Liver (tissue), 9 donors: ENCODE results near the gene TRMT1L. TPM values are rescaled to one million over a fixed set of nuclear protein-coding genes. Genes with fewer than 3 reads are reported as not detected.

ENCODE experiments used
- DNase-seq: peaks from one replicate; pipeline ENCODE4 v3.0.0-alpha.2; 2017; ENCODE audit warnings: low spot score
- H3K27ac ChIP-seq, 2 donors: one replicate each; pipeline ENCODE4 v1.7.0; 2013; ENCODE audit warnings: inconsistent platforms in 2 of 2, low read length in 2 of 2, control low read depth in 1 of 2, low read depth in 1 of 2, mild to moderate bottlenecking in 1 of 2
- H3K27me3 ChIP-seq, 4 donors: one replicate each; pipeline versions ENCODE4 v1.6.1 to v1.7.0; 2013; ENCODE audit warnings: low read length in 3 of 4, inconsistent platforms in 1 of 4, mild to moderate bottlenecking in 1 of 4, moderate library complexity in 1 of 4; ENCODE audit not compliant: control insufficient read depth in 4 of 4, insufficient read depth in 4 of 4
- H3K36me3 ChIP-seq, 4 donors: one replicate each; pipeline versions ENCODE4 v1.6.1 to v1.7.0; 2013; ENCODE audit warnings: low read length in 3 of 4, mild to moderate bottlenecking in 3 of 4, low read depth in 1 of 4, moderate library complexity in 1 of 4; ENCODE audit not compliant: control insufficient read depth in 4 of 4, insufficient read depth in 3 of 4
- H3K4me1 ChIP-seq, 4 donors: one replicate each; pipeline versions ENCODE4 v1.6.1 to v1.7.0; 2013; ENCODE audit warnings: low read length in 3 of 4, mild to moderate bottlenecking in 3 of 4, moderate library complexity in 1 of 4; ENCODE audit not compliant: control insufficient read depth in 4 of 4, insufficient read depth in 4 of 4
- H3K4me3 ChIP-seq, 3 donors: one replicate each; pipeline versions ENCODE4 v1.6.1 to v1.7.0; 2013; ENCODE audit warnings: low read length in 3 of 3, control low read depth in 1 of 3, low read depth in 1 of 3, mild to moderate bottlenecking in 1 of 3
- H3K9ac ChIP-seq, 2 donors: one replicate each; pipeline ENCODE4 v1.7.0; 2013; ENCODE audit warnings: low read length in 2 of 2, mild to moderate bottlenecking in 2 of 2, moderate library complexity in 2 of 2, control low read depth in 1 of 2, low read depth in 1 of 2
- H3K9me3 ChIP-seq, 4 donors: one replicate each; pipeline versions ENCODE4 v1.6.1 to v1.7.0; 2013; ENCODE audit warnings: low read length in 3 of 4; ENCODE audit not compliant: control insufficient read depth in 4 of 4
- EGR1 ChIP-seq, 2 donors: IDR thresholded peaks; 2 replicates each; pipeline ENCODE4 v1.6.1; 2016 to 2018; ENCODE audit warnings: antibody characterized with exemption in 2 of 2, low read depth in 2 of 2
- FOXA1 ChIP-seq: IDR thresholded peaks from 2 replicates; pipeline ENCODE4 v1.6.1; 2016; ENCODE audit warnings: antibody characterized with exemption
- FOXA2 ChIP-seq: IDR thresholded peaks from 2 replicates; pipeline ENCODE4 v1.6.1; 2016; ENCODE audit warnings: antibody characterized with exemption
- GABPA ChIP-seq, 2 donors: IDR thresholded peaks in 1 of 2; conservative IDR thresholded peaks in 1 of 2; 2 replicates each; pipeline ENCODE4 v1.6.1; 2016; ENCODE audit warnings: antibody characterized with exemption in 2 of 2, mild to moderate bottlenecking in 1 of 2, moderate library complexity in 1 of 2
- HNF4A ChIP-seq, 2 donors: conservative IDR thresholded peaks; 2 replicates each; pipeline ENCODE4 v1.6.1; 2016; ENCODE audit warnings: antibody characterized with exemption in 2 of 2, mild to moderate bottlenecking in 2 of 2
- HNF4G ChIP-seq: IDR thresholded peaks from 2 replicates; pipeline ENCODE4 v1.6.1; 2016; ENCODE audit warnings: antibody characterized with exemption
- JUND ChIP-seq, 2 donors: IDR thresholded peaks; 2 replicates each; pipeline ENCODE4 v1.6.1; 2016; ENCODE audit warnings: antibody characterized with exemption in 2 of 2
- NR2F2 ChIP-seq: IDR thresholded peaks from 2 replicates; pipeline ENCODE4 v1.6.1; 2016; ENCODE audit warnings: antibody characterized with exemption
- RAD21 ChIP-seq, 2 donors: IDR thresholded peaks; 2 replicates each; pipeline ENCODE4 v1.6.1; 2016; ENCODE audit warnings: antibody characterized with exemption in 2 of 2, mild to moderate bottlenecking in 2 of 2
- RXRA ChIP-seq, 2 donors: IDR thresholded peaks; 2 replicates each; pipeline ENCODE4 v1.6.1; 2017 to 2018; ENCODE audit warnings: antibody characterized with exemption in 2 of 2, mild to moderate bottlenecking in 1 of 2
- SP1 ChIP-seq: IDR thresholded peaks from 2 replicates; pipeline ENCODE4 v1.6.1; 2018; ENCODE audit warnings: antibody characterized with exemption, mild to moderate bottlenecking
- TAF1 ChIP-seq: conservative IDR thresholded peaks from 2 replicates; pipeline ENCODE4 v1.6.1; 2016; ENCODE audit warnings: antibody characterized with exemption, mild to moderate bottlenecking
- YY1 ChIP-seq: IDR thresholded peaks from 2 replicates; pipeline ENCODE4 v1.6.1; 2016; ENCODE audit warnings: antibody characterized with exemption, mild to moderate bottlenecking
- ZBTB33 ChIP-seq: IDR thresholded peaks from 2 replicates; pipeline ENCODE4 v1.6.1; 2016; ENCODE audit warnings: antibody characterized with exemption
- WGBS: extraction: QIAGEN DNeasy Blood & Tissue Kit; methylation state at CpG from one replicate; pipeline ENCODE4 v1.1.7; 2013; 5-methylcytosine and 5-hydroxymethylcytosine counted together
- polyA plus RNA-seq, 2 donors: library from polyadenylated mRNA; stranded (reverse) in 1 of 2; unstranded in 1 of 2; fragments of 200-250 nt in 1 of 2; fragments of >200 nt in 1 of 2; fragmentation: Nextera tagmentation in 1 of 2; extraction: Ambion mirVana in 1 of 2; gene quantifications; one replicate each; pipeline versions ENCODE4 v1.2.1 to v1.2.3, GENCODE V29; 2013 to 2015
- total RNA-seq, 2 donors: library from RNA; depleted of rRNA; stranded (reverse); fragments of >200 nt; gene quantifications; one replicate each; pipeline ENCODE4 v1.2.3, GENCODE V29; 2014
- TF ChIP-seq, protein P1 (sequence below): IDR thresholded peaks from 2 replicates; pipeline ENCODE4 v1.6.1; 2016; ENCODE audit warnings: antibody characterized with exemption, mild to moderate bottlenecking
- TF ChIP-seq, protein P2 (sequence below): IDR thresholded peaks from 2 replicates; pipeline ENCODE4 v1.6.1; 2016; ENCODE audit warnings: antibody characterized with exemption
- TF ChIP-seq, protein P3 (sequence below): fragments of 150-350 bp; IDR thresholded peaks from 2 replicates; pipeline ENCODE4 v1.5.1; 2017; ENCODE audit warnings: improper control_type of control experiment, low read depth, low read length; ENCODE audit not compliant: missing input control
- TF ChIP-seq, protein P4 (sequence below): IDR thresholded peaks from 2 replicates; pipeline ENCODE4 v1.6.1; 2016; ENCODE audit warnings: antibody characterized with exemption
- donor health status: healthy.
- donor health status: healthy.
- donor health status: healthy.
- donor health status: healthy.
- donor health status: healthy.

TRMT1L gene
- total and polyA plus RNA-seq, 4 donors, result 4.3 to 33.9 (median 9.9) TPM

DNA sequence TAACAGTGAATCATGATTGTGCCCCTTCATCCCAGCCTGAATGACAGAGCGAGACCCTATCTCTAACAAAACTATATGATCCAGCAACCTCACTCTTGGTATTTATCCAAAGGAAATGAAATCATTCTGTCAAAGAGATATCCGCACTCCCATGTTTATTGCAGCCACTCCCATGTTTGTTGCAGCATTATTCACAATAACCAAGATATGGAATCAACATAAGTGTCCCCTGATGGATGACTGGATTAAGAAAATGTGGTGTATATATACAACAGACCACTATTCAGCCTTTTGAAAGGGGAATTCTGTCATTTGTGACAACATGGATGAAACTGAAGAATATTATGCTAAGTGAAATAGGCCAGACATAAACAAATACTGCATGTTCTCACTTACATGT is 44.4 kb downstream of the TRMT1L start:
- H3K4me3 ChIP-seq, result no peak overlapping the region
- H3K36me3 ChIP-seq, result peaks cover 0 to 2% (median under 1%) of the 10 kb centered on the region in 4 donors
- TF ChIP-seq NR2F2 (no peak), FOXA1 (no peak), RXRA (IDR thresholded peaks at IDR 0.05) (no peak), EGR1 (IDR thresholded peaks at IDR 0.05; ENCODE audit: low read depth in 2 of 2) (no peak), ZBTB33 (no peak), FOXA2 (no peak)
- TF ChIP-seq, protein P1, sequence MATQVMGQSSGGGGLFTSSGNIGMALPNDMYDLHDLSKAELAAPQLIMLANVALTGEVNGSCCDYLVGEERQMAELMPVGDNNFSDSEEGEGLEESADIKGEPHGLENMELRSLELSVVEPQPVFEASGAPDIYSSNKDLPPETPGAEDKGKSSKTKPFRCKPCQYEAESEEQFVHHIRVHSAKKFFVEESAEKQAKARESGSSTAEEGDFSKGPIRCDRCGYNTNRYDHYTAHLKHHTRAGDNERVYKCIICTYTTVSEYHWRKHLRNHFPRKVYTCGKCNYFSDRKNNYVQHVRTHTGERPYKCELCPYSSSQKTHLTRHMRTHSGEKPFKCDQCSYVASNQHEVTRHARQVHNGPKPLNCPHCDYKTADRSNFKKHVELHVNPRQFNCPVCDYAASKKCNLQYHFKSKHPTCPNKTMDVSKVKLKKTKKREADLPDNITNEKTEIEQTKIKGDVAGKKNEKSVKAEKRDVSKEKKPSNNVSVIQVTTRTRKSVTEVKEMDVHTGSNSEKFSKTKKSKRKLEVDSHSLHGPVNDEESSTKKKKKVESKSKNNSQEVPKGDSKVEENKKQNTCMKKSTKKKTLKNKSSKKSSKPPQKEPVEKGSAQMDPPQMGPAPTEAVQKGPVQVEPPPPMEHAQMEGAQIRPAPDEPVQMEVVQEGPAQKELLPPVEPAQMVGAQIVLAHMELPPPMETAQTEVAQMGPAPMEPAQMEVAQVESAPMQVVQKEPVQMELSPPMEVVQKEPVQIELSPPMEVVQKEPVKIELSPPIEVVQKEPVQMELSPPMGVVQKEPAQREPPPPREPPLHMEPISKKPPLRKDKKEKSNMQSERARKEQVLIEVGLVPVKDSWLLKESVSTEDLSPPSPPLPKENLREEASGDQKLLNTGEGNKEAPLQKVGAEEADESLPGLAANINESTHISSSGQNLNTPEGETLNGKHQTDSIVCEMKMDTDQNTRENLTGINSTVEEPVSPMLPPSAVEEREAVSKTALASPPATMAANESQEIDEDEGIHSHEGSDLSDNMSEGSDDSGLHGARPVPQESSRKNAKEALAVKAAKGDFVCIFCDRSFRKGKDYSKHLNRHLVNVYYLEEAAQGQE, result no peak
- peaks cover 3 to 14% (median 5%) of the 10 kb centered on the region in 4 donors for H3K9me3 ChIP-seq
- H3K9ac ChIP-seq, result no peak overlapping the region
- 79% methylated on average over 2 of the region's 2 CpGs for WGBS
- H3K4me1 ChIP-seq, result no peaks in the 10 kb centered on the region
- no peaks in the 10 kb centered on the region for H3K27me3 ChIP-seq
- DNase-seq, result no peak
- no peak overlapping the region for H3K27ac ChIP-seq

DNA sequence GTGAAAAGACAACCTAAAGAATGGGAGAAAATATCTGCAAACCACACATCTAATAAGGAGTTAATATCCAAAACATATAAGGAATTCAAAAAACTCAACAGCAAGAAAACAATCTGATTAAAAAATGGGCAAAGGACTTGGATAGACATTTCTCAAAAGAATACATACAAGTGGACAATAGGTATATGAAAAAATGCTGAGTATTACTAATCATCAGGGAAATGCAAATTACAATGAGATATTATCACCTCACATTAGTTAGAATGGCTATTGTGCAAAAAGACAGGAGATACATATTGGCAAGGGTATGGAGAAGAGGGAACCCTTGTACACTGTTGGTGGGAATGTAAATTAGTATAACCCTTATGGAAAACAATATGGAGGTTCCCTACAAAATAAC is 44.9 kb downstream of the TRMT1L start:
- no peak overlapping the region for H3K4me3 ChIP-seq
- no peak overlapping the region for H3K27ac ChIP-seq
- no peaks in the 10 kb centered on the region for H3K27me3 ChIP-seq
- no peaks in the 10 kb centered on the region for H3K4me1 ChIP-seq
- H3K36me3 ChIP-seq, result no peaks in the 10 kb centered on the region
- TF ChIP-seq GABPA (IDR thresholded peaks at IDR 0.05 in 1 of 2, conservative IDR thresholded peaks at IDR 0.05 in 1 of 2), result no peak
- no peak for TF ChIP-seq RXRA (IDR thresholded peaks at IDR 0.05)
- TF ChIP-seq, protein P2, sequence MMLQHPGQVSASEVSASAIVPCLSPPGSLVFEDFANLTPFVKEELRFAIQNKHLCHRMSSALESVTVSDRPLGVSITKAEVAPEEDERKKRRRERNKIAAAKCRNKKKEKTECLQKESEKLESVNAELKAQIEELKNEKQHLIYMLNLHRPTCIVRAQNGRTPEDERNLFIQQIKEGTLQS, result no peak
- TF ChIP-seq HNF4G, result no peak
- TF ChIP-seq, protein P3, sequence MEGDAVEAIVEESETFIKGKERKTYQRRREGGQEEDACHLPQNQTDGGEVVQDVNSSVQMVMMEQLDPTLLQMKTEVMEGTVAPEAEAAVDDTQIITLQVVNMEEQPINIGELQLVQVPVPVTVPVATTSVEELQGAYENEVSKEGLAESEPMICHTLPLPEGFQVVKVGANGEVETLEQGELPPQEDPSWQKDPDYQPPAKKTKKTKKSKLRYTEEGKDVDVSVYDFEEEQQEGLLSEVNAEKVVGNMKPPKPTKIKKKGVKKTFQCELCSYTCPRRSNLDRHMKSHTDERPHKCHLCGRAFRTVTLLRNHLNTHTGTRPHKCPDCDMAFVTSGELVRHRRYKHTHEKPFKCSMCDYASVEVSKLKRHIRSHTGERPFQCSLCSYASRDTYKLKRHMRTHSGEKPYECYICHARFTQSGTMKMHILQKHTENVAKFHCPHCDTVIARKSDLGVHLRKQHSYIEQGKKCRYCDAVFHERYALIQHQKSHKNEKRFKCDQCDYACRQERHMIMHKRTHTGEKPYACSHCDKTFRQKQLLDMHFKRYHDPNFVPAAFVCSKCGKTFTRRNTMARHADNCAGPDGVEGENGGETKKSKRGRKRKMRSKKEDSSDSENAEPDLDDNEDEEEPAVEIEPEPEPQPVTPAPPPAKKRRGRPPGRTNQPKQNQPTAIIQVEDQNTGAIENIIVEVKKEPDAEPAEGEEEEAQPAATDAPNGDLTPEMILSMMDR, result no peak
- no peak for TF ChIP-seq NR2F2
- no peak for TF ChIP-seq FOXA1
- no peak for TF ChIP-seq SP1
- TF ChIP-seq JUND (IDR thresholded peaks at IDR 0.05), result no peak
- no peak for TF ChIP-seq YY1
- TF ChIP-seq, protein P4, sequence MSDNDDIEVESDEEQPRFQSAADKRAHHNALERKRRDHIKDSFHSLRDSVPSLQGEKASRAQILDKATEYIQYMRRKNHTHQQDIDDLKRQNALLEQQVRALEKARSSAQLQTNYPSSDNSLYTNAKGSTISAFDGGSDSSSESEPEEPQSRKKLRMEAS, result no peak
- TF ChIP-seq TAF1, result no peak
- no peak for TF ChIP-seq RAD21 (IDR thresholded peaks at IDR 0.05)
- TF ChIP-seq FOXA2, result no peak
- no peak for TF ChIP-seq EGR1 (IDR thresholded peaks at IDR 0.05; ENCODE audit: low read depth in 2 of 2)
- TF ChIP-seq, protein P1, result no peak
- no peak for TF ChIP-seq HNF4A (conservative IDR thresholded peaks at IDR 0.05)
- no peak for TF ChIP-seq ZBTB33
- H3K9ac ChIP-seq, result no peak overlapping the region
- H3K9me3 ChIP-seq, result peaks cover 3 to 14% (median 5%) of the 10 kb centered on the region in 4 donors
- no peak for DNase-seq
